Measurements from ENCODE around the gene RNF167. TPM values are rescaled to one million over a fixed set of nuclear protein-coding genes. Genes with fewer than 3 reads are reported as not detected.
"Not testable (repeated sequence)": the region's sequence is repeated elsewhere in the genome, so short reads cannot be mapped to it uniquely, and the experiment has no call there.

RNF167 gene
- total RNA-seq, 1 donor from 2014 or later, result 73.1 TPM

GRCh38 chr17:4901108-4901647 is 38.9 kb upstream of the RNF167 start:
- H3K27ac Mint-ChIP-seq, result no peak overlapping the region
- H3K27me3 Mint-ChIP-seq (ENCODE audit: low read depth), result no peaks in the 10 kb centered on the region
- DNase-seq (ENCODE audit: low spot score in 2 of 2, unreplicated experiment in 2 of 2), result no peak
- H3K4me1 Mint-ChIP-seq, result peaks cover 13% of the 10 kb centered on the region
- H3K36me3 Mint-ChIP-seq, result peaks cover 8% of the 10 kb centered on the region
- H3K9me3 Mint-ChIP-seq, result no peaks in the 10 kb centered on the region
- H3K4me3 Mint-ChIP-seq, result no peak overlapping the region
- TF ChIP-seq CTCF (IDR thresholded peaks at IDR 0.05; ENCODE audit: unreplicated experiment), result no peak

DNA sequence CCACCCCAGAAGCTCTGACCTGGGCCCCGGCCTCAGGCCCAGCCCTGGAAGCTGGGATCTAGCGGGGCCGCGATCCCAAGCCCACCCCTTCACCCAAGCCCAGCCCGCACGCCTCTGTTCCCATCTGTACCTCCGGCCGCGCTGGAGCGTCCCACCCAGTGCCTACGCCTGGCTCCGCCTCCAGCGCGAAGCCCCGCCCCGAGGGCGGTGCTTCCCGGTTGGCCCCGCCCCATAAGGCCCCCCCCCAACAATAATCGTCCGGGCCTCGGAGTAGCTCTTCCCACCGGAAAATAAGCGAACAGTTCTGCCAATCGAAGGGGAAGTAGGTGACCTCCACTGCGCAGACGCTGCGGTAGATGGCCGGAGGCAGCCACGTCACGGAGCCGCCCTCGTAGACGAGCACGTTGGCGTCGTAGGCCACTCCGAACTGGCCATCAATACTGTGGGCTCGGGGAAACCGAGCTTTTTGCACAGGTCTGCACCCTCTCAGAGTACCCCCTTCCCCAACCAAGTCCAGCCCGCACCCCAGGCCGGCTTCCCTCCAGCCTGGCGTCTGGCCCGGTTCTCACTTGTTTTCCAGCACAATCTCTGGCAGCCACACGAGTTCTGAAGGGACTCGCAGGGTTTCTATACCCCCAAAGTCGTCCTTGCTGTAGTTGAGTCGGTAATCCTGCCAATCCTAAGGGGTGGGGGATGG is 38.3 kb upstream of the RNF167 start:
- H3K4me3 Mint-ChIP-seq, result no peak overlapping the region
- H3K4me1 Mint-ChIP-seq, result peaks cover 13% of the 10 kb centered on the region
- H3K9me3 Mint-ChIP-seq, result no peaks in the 10 kb centered on the region
- DNase-seq (ENCODE audit: low spot score in 2 of 2, unreplicated experiment in 2 of 2), result no peak
- TF ChIP-seq CTCF (IDR thresholded peaks at IDR 0.05; ENCODE audit: unreplicated experiment), result no peak
- H3K27me3 Mint-ChIP-seq (ENCODE audit: low read depth), result no peaks in the 10 kb centered on the region
- H3K27ac Mint-ChIP-seq, result no peak overlapping the region
- H3K36me3 Mint-ChIP-seq, result peaks cover 8% of the 10 kb centered on the region

DNA sequence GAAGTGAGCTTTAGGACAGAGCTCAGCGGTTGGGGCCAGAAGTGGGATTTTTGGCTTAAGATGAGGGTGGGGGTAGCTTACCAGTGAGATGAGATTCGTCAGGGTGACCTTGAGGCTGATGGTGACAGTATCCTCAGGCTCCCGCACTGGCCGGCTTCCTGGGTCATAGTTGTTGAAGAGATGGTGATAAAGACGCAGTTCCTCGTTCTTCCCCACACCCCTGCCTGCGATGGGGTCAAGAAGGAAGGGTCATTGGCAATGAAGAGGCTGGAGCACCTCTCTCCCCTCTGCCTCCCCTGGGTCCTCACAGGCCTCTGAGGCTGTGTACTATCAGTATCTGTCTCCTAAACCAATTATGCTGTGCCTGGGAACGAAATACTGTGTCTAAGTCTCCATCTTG is 37.5 kb upstream of the RNF167 start:
- Mint-ChIP-seq H3K4me1 (peaks cover 13% of the 10 kb centered on the region), H3K27me3 (ENCODE audit: low read depth) (no peaks in the 10 kb centered on the region), H3K4me3 (no peak overlapping the region), H3K9me3 (no peaks in the 10 kb centered on the region), H3K27ac (no peak overlapping the region), H3K36me3 (peaks cover 6% of the 10 kb centered on the region)
- no peak for DNase-seq (ENCODE audit: low spot score in 2 of 2, unreplicated experiment in 2 of 2)
- no peak for TF ChIP-seq CTCF (IDR thresholded peaks at IDR 0.05; ENCODE audit: unreplicated experiment)

- H3K4me3 Mint-ChIP-seq, result no peak within 1 kb of the TSS
- peaks cover 6% of the 10 kb centered on the region for H3K36me3 Mint-ChIP-seq
- TF ChIP-seq CTCF (IDR thresholded peaks at IDR 0.05; ENCODE audit: unreplicated experiment), result peak; percentile 80
- H3K27ac Mint-ChIP-seq, result peak within 1 kb of the TSS; percentile 10
- H3K9me3 Mint-ChIP-seq, result no peaks in the 10 kb centered on the region
- no peaks in the 10 kb centered on the region for H3K27me3 Mint-ChIP-seq (ENCODE audit: low read depth)
- peak; percentile 59 to 78 for DNase-seq (ENCODE audit: low spot score in 2 of 2, unreplicated experiment in 2 of 2)
- H3K4me1 Mint-ChIP-seq, result peaks cover 13% of the 10 kb centered on the region
Observed at GRCh38 chr17:4903051-4903818, 36.8 kb upstream of the RNF167 start, which contains the start of gene CHRNE. Gene CHRNE (minus strand): TSS chr17:4903098. CDS start chr17:4903063, 35 bp downstream.

DNA sequence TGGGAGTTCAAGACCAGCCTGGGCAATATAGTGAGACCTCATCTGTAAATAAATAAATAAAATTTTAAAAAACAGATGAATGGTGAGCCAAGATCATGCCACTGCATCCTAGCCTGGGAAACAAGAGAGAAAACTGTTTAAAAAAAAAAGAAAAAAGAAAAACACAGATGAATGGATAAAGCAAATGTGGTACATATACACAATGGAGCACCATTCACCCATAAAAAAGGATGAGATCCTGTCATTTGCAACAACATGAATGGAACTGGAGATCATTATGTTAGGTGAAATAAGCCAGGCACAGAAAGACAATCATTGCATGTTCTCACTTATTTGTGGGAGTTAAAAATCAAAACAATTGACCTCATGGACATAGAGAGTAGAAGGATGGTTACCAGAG is 33.4 kb upstream of the RNF167 start:
- not testable (repeated sequence) for H3K4me3 Mint-ChIP-seq; H3K27ac Mint-ChIP-seq; DNase-seq (ENCODE audit: low spot score in 2 of 2, unreplicated experiment in 2 of 2); H3K9me3 Mint-ChIP-seq; H3K27me3 Mint-ChIP-seq (ENCODE audit: low read depth); H3K36me3 Mint-ChIP-seq
- H3K4me1 Mint-ChIP-seq, result peaks cover 19% of the 10 kb centered on the region

- Mint-ChIP-seq H3K9me3 (no peaks in the 10 kb centered on the region), H3K4me1 (peaks cover 17% of the 10 kb centered on the region), H3K27me3 (ENCODE audit: low read depth) (no peaks in the 10 kb centered on the region), H3K36me3 (peaks cover 2% of the 10 kb centered on the region), H3K4me3 (no peak overlapping the region), H3K27ac (no peak overlapping the region)
- TF ChIP-seq CTCF (IDR thresholded peaks at IDR 0.05; ENCODE audit: unreplicated experiment), result no peak
- DNase-seq (ENCODE audit: low spot score in 2 of 2, unreplicated experiment in 2 of 2), result no peak
Observed at GRCh38 chr17:4908301-4908700, 31.8 kb upstream of the RNF167 start.

All from mesothelial cell of epicardium (in vitro differentiated cells).